HG03064 (cell line): ENCODE data around the gene FARP1.

Source experiments
- ATAC-seq: cut with Tn5 transposase; IDR thresholded peaks from one replicate; pipeline ENCODE4 v1.9.1; 2021; ENCODE audit warnings: low read depth; ENCODE audit not compliant: unreplicated experiment

Gene FARP1

GRCh38 chr13:98324105-98324504, 181.2 kb downstream of the FARP1 start:
- no peak for ATAC-seq

GRCh38 chr13:98325724-98326123, 182.8 kb downstream of the FARP1 start:
- no peak for ATAC-seq

- no peak for ATAC-seq
Observed at GRCh38 chr13:98326291-98326690, 183.4 kb downstream of the FARP1 start.

GRCh38 chr13:98327371-98328270, 184.7 kb downstream of the FARP1 start:
- no peak for ATAC-seq

GRCh38 chr13:98328511-98328910, 185.6 kb downstream of the FARP1 start:
- no peak for ATAC-seq

- ATAC-seq, result no peak
Observed at GRCh38 chr13:98332222-98332621, 189.3 kb downstream of the FARP1 start.

GRCh38 chr13:98332691-98333090, 189.8 kb downstream of the FARP1 start:
- no peak for ATAC-seq

GRCh38 chr13:98333486-98333885, 190.6 kb downstream of the FARP1 start:
- no peak for ATAC-seq

GRCh38 chr13:98334620-98335205, 191.8 kb downstream of the FARP1 start:
- ATAC-seq, result no peak

- ATAC-seq, result no peak
Observed at GRCh38 chr13:98335721-98336120, 192.8 kb downstream of the FARP1 start.

GRCh38 chr13:98338310-98338709, 195.4 kb downstream of the FARP1 start:
- ATAC-seq, result no peak

GRCh38 chr13:98339684-98340425, 197.0 kb downstream of the FARP1 start:
- ATAC-seq, result no peak

GRCh38 chr13:98342953-98343352, 200.1 kb downstream of the FARP1 start:
- ATAC-seq, result no peak

GRCh38 chr13:98343461-98343860, 200.6 kb downstream of the FARP1 start:
- ATAC-seq, result no peak

GRCh38 chr13:98344392-98344791, 201.5 kb downstream of the FARP1 start:
- ATAC-seq, result no peak

- no peak for ATAC-seq
Observed at GRCh38 chr13:98345107-98345935, 202.4 kb downstream of the FARP1 start.

- no peak for ATAC-seq
Observed at GRCh38 chr13:98346904-98347636, 204.2 kb downstream of the FARP1 start.

- ATAC-seq, result no peak
Observed at GRCh38 chr13:98347756-98348155, 204.9 kb downstream of the FARP1 start.

GRCh38 chr13:98348466-98349200, 205.7 kb downstream of the FARP1 start:
- ATAC-seq, result no peak
